ENCODE data around the gene PRKD1.

DNA sequence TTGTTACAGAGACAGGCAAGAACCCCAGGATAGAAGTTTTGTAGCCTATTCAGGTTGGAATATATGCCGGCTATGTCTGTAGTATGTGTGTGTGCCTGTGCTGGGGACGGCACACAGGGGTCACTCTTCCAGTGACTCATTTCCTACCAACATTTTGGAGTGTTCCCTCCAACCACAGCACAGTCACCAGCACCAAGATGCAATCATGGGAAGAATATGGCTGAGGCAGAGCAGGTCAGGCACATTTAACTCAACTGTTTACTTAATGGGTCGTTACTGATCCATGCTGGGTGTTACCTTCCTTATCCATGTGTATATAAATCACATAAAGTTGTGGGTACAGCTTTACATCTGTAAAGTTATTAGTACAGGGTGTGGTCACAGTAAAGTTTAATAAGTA, 178.3 kb downstream of the PRKD1 start:
- TF ChIP-seq CTCF (IDR thresholded peaks at IDR 0.05) = no peak
- no peak for TF ChIP-seq EZH2 (IDR thresholded peaks at IDR 0.05; ENCODE audit: borderline replicate concordance, insufficient read depth, low read depth, low read length, poor library complexity, severe bottlenecking)
